ENCODE results near the gene CKMT1A. TPM values are rescaled to one million over a fixed set of nuclear protein-coding genes. Genes with fewer than 3 reads are reported as not detected.
"Not testable (repeated sequence)": the region's sequence is repeated elsewhere in the genome, so short reads cannot be mapped to it uniquely, and the experiment has no call there.

Gene CKMT1A
- total and polyA plus RNA-seq, 2 of the 4 experiments (the other 2 are of a cell fraction), result not detected

DNA sequence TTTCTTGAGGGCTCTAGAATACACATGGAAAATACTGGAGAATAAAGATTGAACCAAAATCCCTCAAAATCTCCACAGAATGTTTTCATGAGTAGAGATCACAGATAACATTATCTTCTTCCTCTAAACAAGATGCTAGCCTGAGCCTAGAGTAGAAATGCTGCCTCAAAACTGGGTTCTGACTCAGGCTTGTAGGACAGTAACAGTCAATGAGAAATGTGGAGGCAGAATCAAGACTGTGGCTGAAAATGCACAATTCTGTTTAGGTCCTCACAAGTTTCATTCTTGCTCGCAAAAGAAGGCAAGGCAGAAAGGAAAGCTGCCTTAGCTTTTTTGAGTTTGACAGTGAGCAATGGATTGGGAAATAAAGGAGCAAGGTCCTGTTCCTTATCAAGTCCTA is 19.5 kb upstream of the CKMT1A start:
- H2AFZ ChIP-seq (replicated peaks; ENCODE audit: low read length, poor library complexity); H3K23ac ChIP-seq (ENCODE audit: low read depth, low read length); H2AK9ac ChIP-seq (replicated peaks; ENCODE audit: low read depth, low read length, poor library complexity); H3K27me3 ChIP-seq (ENCODE audit: control insufficient read depth, insufficient read depth, low read length); H3K79me1 ChIP-seq (ENCODE audit: low read depth in 1 of 2, low read length in 2 of 2); H3K4ac ChIP-seq (ENCODE audit: low read depth, low read length); H2BK5ac ChIP-seq (ENCODE audit: low read depth, low read length, poor library complexity, severe bottlenecking); DNase-seq; H3K4me2 ChIP-seq (ENCODE audit: low read depth, low read length); H3K36me3 ChIP-seq (ENCODE audit: control insufficient read depth, insufficient read depth, low read length); CTCF ChIA-PET; H3K27ac ChIP-seq (ENCODE audit: insufficient read depth, low read length); H4K8ac ChIP-seq (ENCODE audit: low read depth in 2 of 2, low read length in 2 of 2); H4K20me1 ChIP-seq (ENCODE audit: insufficient read depth, low read length); POLR2A ChIA-PET (ENCODE audit: unreplicated experiment); H3K18ac ChIP-seq (ENCODE audit: low read depth, low read length); H2AK5ac ChIP-seq (ENCODE audit: low read depth, low read length); intact Hi-C loops (cut with micrococcal nuclease); H3K9ac ChIP-seq (ENCODE audit: low read depth, low read length); H4K91ac ChIP-seq (ENCODE audit: insufficient read depth, low read depth, low read length); dilution Hi-C loops (cut with HindIII; ENCODE audit: low sequenced_read_pairs, unreplicated experiment); in situ Hi-C loops (cut with MboI; ENCODE audit: low sequenced_read_pairs); H3K56ac ChIP-seq (ENCODE audit: extremely low read depth, insufficient read depth, low read length); H3K9me3 ChIP-seq (ENCODE audit: control insufficient read depth, insufficient read depth, low read length); H2BK120ac ChIP-seq (ENCODE audit: low read depth, low read length); ATAC-seq (ENCODE audit: low read depth); BruUV-seq (replicated peaks); H3K9me1 ChIP-seq (ENCODE audit: insufficient read depth, low read length); H4K5ac ChIP-seq (ENCODE audit: low read depth, low read length); H3K14ac ChIP-seq (replicated peaks; ENCODE audit: low read depth, low read length); H2BK20ac ChIP-seq (ENCODE audit: low read depth, low read length); H3K4me1 ChIP-seq (ENCODE audit: control insufficient read depth, insufficient read depth, low read length); H2BK15ac ChIP-seq (ENCODE audit: low read depth, low read length); H3K4me3 ChIP-seq (ENCODE audit: insufficient read depth, low read depth, low read length): not testable (repeated sequence)
- no CpG with 5 or more reads among the region's 1 CpG for WGBS, 2 experiments (ENCODE audit: extremely low coverage in 2 of 2, insufficient read length in 1 of 2)

DNA sequence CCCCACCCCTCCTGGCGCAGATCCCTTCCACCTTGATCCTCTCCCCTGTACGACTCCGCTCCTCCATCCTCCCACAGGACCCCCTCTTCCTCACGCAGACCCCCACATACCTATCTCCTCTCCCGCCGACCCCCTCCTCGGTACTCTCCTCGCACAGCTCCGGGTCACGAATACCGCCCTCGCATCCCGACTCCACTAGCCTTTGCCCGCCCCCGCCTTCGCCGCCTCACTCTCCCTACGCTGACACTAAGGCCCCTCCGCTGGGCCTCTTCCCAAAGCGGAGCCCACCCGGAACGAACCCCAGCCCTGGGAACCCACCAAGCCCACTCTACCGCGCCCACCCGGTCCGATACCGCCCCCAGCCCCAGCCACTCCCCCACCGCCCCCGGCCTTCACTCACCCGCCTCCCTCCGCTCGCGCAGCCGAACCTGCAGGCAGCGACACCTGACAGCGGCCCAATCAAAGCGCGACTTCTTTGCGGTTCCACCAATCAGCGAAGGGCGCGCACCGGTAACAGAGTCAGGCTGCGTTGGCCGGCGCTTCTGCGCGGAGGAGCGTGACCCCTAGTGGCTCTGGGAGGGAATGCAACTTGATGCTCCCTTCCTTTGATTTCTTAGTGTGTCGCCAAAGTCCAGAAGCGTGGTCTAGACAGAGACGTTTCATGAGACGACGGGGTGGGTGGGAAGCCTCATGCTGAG is 3.9 kb upstream of the CKMT1A start:
- H2BK20ac ChIP-seq (ENCODE audit: low read depth, low read length); H2BK15ac ChIP-seq (ENCODE audit: low read depth, low read length); H4K91ac ChIP-seq (ENCODE audit: insufficient read depth, low read depth, low read length); POLR2A ChIA-PET (ENCODE audit: unreplicated experiment); DNase-seq; H2BK5ac ChIP-seq (ENCODE audit: low read depth, low read length, poor library complexity, severe bottlenecking); in situ Hi-C loops (cut with MboI; ENCODE audit: low sequenced_read_pairs); H4K8ac ChIP-seq (ENCODE audit: low read depth in 2 of 2, low read length in 2 of 2); intact Hi-C loops (cut with micrococcal nuclease); dilution Hi-C loops (cut with HindIII; ENCODE audit: low sequenced_read_pairs, unreplicated experiment); H2AFZ ChIP-seq (replicated peaks; ENCODE audit: low read length, poor library complexity); H3K36me3 ChIP-seq (ENCODE audit: control insufficient read depth, insufficient read depth, low read length); H3K4me3 ChIP-seq (ENCODE audit: insufficient read depth, low read depth, low read length); H3K4me1 ChIP-seq (ENCODE audit: control insufficient read depth, insufficient read depth, low read length); H3K9ac ChIP-seq (ENCODE audit: low read depth, low read length); H3K27ac ChIP-seq (ENCODE audit: insufficient read depth, low read length); H2BK120ac ChIP-seq (ENCODE audit: low read depth, low read length); H3K27me3 ChIP-seq (ENCODE audit: control insufficient read depth, insufficient read depth, low read length); H3K4me2 ChIP-seq (ENCODE audit: low read depth, low read length); H3K9me1 ChIP-seq (ENCODE audit: insufficient read depth, low read length); H3K4ac ChIP-seq (ENCODE audit: low read depth, low read length); H3K18ac ChIP-seq (ENCODE audit: low read depth, low read length); H3K56ac ChIP-seq (ENCODE audit: extremely low read depth, insufficient read depth, low read length); H3K9me3 ChIP-seq (ENCODE audit: control insufficient read depth, insufficient read depth, low read length); H2AK5ac ChIP-seq (ENCODE audit: low read depth, low read length); H4K5ac ChIP-seq (ENCODE audit: low read depth, low read length); H3K14ac ChIP-seq (replicated peaks; ENCODE audit: low read depth, low read length); BruUV-seq (replicated peaks); H4K20me1 ChIP-seq (ENCODE audit: insufficient read depth, low read length); H2AK9ac ChIP-seq (replicated peaks; ENCODE audit: low read depth, low read length, poor library complexity); H3K79me1 ChIP-seq (ENCODE audit: low read depth in 1 of 2, low read length in 2 of 2); CTCF ChIA-PET; H3K23ac ChIP-seq (ENCODE audit: low read depth, low read length): not testable (repeated sequence)
- peak; percentile 96 for ATAC-seq (ENCODE audit: low read depth)
- WGBS, 2 experiments (ENCODE audit: extremely low coverage in 2 of 2, insufficient read length in 1 of 2), result no CpG with 5 or more reads among the region's 54 CpGs
